CD4-positive, alpha-beta T cell treated with Interleukin-4 for 4 hours (primary cell): ENCODE measurements around the gene ANO6.

Experiments used
- DNase-seq: peaks from one replicate; pipeline ENCODE4 v3.0.0-alpha.2; 2020

Gene ANO6

GRCh38 chr12:45473636-45474035 is 257.7 kb downstream of the ANO6 start:
- DNase-seq: no peak

- no peak for DNase-seq
These were observed 259.7 kb downstream of the ANO6 start for GRCh38 chr12:45475594-45475993.

GRCh38 chr12:45477526-45477925 is 261.6 kb downstream of the ANO6 start:
- no peak for DNase-seq

- no peak for DNase-seq
These were observed 263.0 kb downstream of the ANO6 start for GRCh38 chr12:45478931-45479330.

GRCh38 chr12:45481746-45482145 is 265.9 kb downstream of the ANO6 start:
- DNase-seq: no peak

GRCh38 chr12:45483571-45483970 is 267.7 kb downstream of the ANO6 start:
- DNase-seq: no peak
